Measurements from ENCODE around the gene PELI3. TPM values are rescaled to one million over a fixed set of nuclear protein-coding genes. Genes with fewer than 3 reads are reported as not detected.

PELI3 gene
- total and polyA plus RNA-seq, 2 of the 8 experiments (the other 6 are each of a cell fraction or from before 2014, with no cell fraction given): 5.2 to 7.6 TPM

GRCh38 chr11:66454247-66454646, 12.5 kb upstream of the PELI3 start:
- H3K36me3 ChIP-seq (ENCODE audit: control insufficient read depth in 2 of 4, insufficient read depth in 4 of 4, low read length in 3 of 4): no peaks in the 10 kb centered on the region
- H3K4ac ChIP-seq (replicated peaks; ENCODE audit: insufficient read length, low read depth, low read length): no peak overlapping the region
- H3K27ac ChIP-seq (ENCODE audit: low read depth, low read length): no peak overlapping the region
- H3K79me1 ChIP-seq (ENCODE audit: low read depth, low read length): no peaks in the 10 kb centered on the region
- H4K91ac ChIP-seq (replicated peaks; ENCODE audit: insufficient read length, low read length): no peak overlapping the region
- H2BK120ac ChIP-seq (replicated peaks; ENCODE audit: low read depth, low read length): no peak overlapping the region
- 75% methylated on average over 6 of the region's 6 CpGs; no CpG with 5 or more reads in 1 of the 2 experiments for WGBS, 2 experiments (ENCODE audit: extremely low coverage in 1 of 2, insufficient coverage in 1 of 2, insufficient read length in 1 of 2, insufficient replicate concordance in 2 of 2, low coverage in 1 of 2, low lambda C conversion rate in 2 of 2, missing lambda C conversion rate in 1 of 2)
- ChIA-PET CTCF (ENCODE audit: partially characterized antibody) (interaction anchor here (1.1 to 2.3 kb wide), 6 partner anchors 10 to 68 kb away, joined by 3 to 8 read pairs (median 6); partner anchors contain the start of gene MRPL11), POLR2A (ENCODE audit: partially characterized antibody) (interaction anchor here (0.8 to 1.6 kb wide), 2 partner anchors 11 to 16 kb away, joined by 3 to 6 read pairs; partner anchors contain the start of gene MRPL11)
- peaks cover 0 to 4% of the 10 kb centered on the region in 2 experiments; a peak in 1 of 4 replicates for H3K9me3 ChIP-seq (ENCODE audit: insufficient read depth in 2 of 2, low read depth in 1 of 2, low read length in 1 of 2)
- H4K8ac ChIP-seq (ENCODE audit: extremely low read depth, insufficient read depth, low read length): no peak overlapping the region
- no peak for DNase-seq (ENCODE audit: low read depth in 1 of 2, low spot score in 2 of 2)
- H3K23ac ChIP-seq (ENCODE audit: insufficient read length): no peak overlapping the region
- H2AK5ac ChIP-seq (ENCODE audit: low read depth, low read length): no peak overlapping the region
- H3K4me2 ChIP-seq (ENCODE audit: insufficient read depth in 1 of 2, low read depth in 2 of 2, low read length in 2 of 2): no peak overlapping the region
- no peaks in the 10 kb centered on the region; a peak in 1 of 7 replicates for H3K27me3 ChIP-seq (replicated peaks in 1 of 4; ENCODE audit: control insufficient read depth in 3 of 4, extremely low read depth in 1 of 4, insufficient read depth in 3 of 4, low read length in 3 of 4)
- no peak for FAIRE-seq
- H2BK12ac ChIP-seq (ENCODE audit: low read depth, low read length): no peak overlapping the region
- no peak overlapping the region for H2AFZ ChIP-seq (ENCODE audit: low read length)
- no peaks in the 10 kb centered on the region for H4K20me1 ChIP-seq (replicated peaks in 1 of 2; ENCODE audit: control insufficient read depth in 1 of 2, insufficient read depth in 2 of 2, low read length in 2 of 2)
- no peaks in the 10 kb centered on the region for H3K23me2 ChIP-seq (ENCODE audit: low read depth, low read length)
- no peak overlapping the region for H4K5ac ChIP-seq (ENCODE audit: insufficient read length, low read depth, low read length)
- H2BK5ac ChIP-seq (ENCODE audit: low read depth, low read length): no peak overlapping the region
- no peaks in the 10 kb centered on the region for H3K4me1 ChIP-seq (replicated peaks in 1 of 4; ENCODE audit: control insufficient read depth in 3 of 4, insufficient read depth in 4 of 4, low read length in 3 of 4)
- no peaks in the 10 kb centered on the region for H3K79me2 ChIP-seq (ENCODE audit: control insufficient read depth in 1 of 2, insufficient read depth in 2 of 2, low read length in 2 of 2)
- no peak overlapping the region for H2BK20ac ChIP-seq (ENCODE audit: low read length)
- H2BK15ac ChIP-seq (ENCODE audit: low read length): no peak overlapping the region
- no peak overlapping the region for H3K18ac ChIP-seq (ENCODE audit: extremely low read depth, low read length)
- H3K14ac ChIP-seq (ENCODE audit: insufficient read length): no peak overlapping the region
- no peak overlapping the region for H3K56ac ChIP-seq (replicated peaks; ENCODE audit: insufficient read length, low read depth, low read length)
- H3K4me3 ChIP-seq (ENCODE audit: extremely low read depth in 1 of 4, insufficient read depth in 2 of 4, low read depth in 3 of 4, low read length in 4 of 4): no peak overlapping the region
- no peak overlapping the region for H3K9ac ChIP-seq (replicated peaks in 1 of 4; ENCODE audit: extremely low read depth in 1 of 4, low read depth in 3 of 4, low read length in 3 of 4)
- TF ChIP-seq CBX8 (IDR thresholded peaks at IDR 0.05; ENCODE audit: borderline replicate concordance, low read depth, low read length) (no peak), NRF1 (IDR thresholded peaks at IDR 0.05; ENCODE audit: low read depth, low read length) (no peak), GTF2F1 (IDR thresholded peaks at IDR 0.05; ENCODE audit: borderline replicate concordance, low read depth, low read length) (no peak), EGR1 (IDR thresholded peaks at IDR 0.05; ENCODE audit: borderline replicate concordance, low read depth, low read length) (no peak), CHD1 (IDR thresholded peaks at IDR 0.05; ENCODE audit: low read depth, low read length) (no peak), SAP30 (IDR thresholded peaks at IDR 0.05; ENCODE audit: insufficient read depth, insufficient replicate concordance, low read length) (no peak), PHF8 (conservative IDR thresholded peaks at IDR 0.05; ENCODE audit: low read depth, low read length) (no peak), SP4 (IDR thresholded peaks at IDR 0.05; ENCODE audit: low read length) (no peak), TAF7 (optimal IDR thresholded peaks at IDR 0.05; ENCODE audit: borderline replicate concordance, low read depth, low read length) (no peak), JUND (IDR thresholded peaks at IDR 0.05; ENCODE audit: low read length) (no peak), SIX5 (IDR thresholded peaks at IDR 0.05; ENCODE audit: low read depth, low read length) (no peak), MAFK (IDR thresholded peaks at IDR 0.05; ENCODE audit: low read depth, low read length) (no peak), ZNF274 (IDR thresholded peaks at IDR 0.05; ENCODE audit: borderline replicate concordance, extremely low read depth, low read length) (no peak), EZH2 (IDR thresholded peaks at IDR 0.05; ENCODE audit: low read depth, low read length, severe bottlenecking) (no peak), SP1 (IDR thresholded peaks at IDR 0.05; ENCODE audit: low read depth, low read length) (no peak), CREB1 (IDR thresholded peaks at IDR 0.05) (no peak)
